ENCODE measurements around the gene RETREG1.

The RETREG1 gene

GRCh38 chr5:16590685-16591084, 26.1 kb downstream of the RETREG1 start:
- no peak for DNase-seq (ENCODE audit: low read depth)
- TF ChIP-seq CTCF (IDR thresholded peaks at IDR 0.05; ENCODE audit: low read depth, low read length, missing control alignments) = no peak
- in situ Hi-C loops (cut with HindIII; ENCODE audit: low sequenced_read_pairs) = no loop called here
- no peak overlapping the region for H3K4me3 ChIP-seq (ENCODE audit: low read depth, low read length)

- DNase-seq (ENCODE audit: low read depth) = no peak
- in situ Hi-C loops (cut with HindIII; ENCODE audit: low sequenced_read_pairs) = no loop called here
- TF ChIP-seq CTCF (IDR thresholded peaks at IDR 0.05; ENCODE audit: low read depth, low read length, missing control alignments) = no peak
- H3K4me3 ChIP-seq (ENCODE audit: low read depth, low read length) = no peak overlapping the region
These were observed 27.1 kb downstream of the RETREG1 start for GRCh38 chr5:16589658-16590057.

- H3K4me3 ChIP-seq (ENCODE audit: low read depth, low read length) = no peak overlapping the region
- in situ Hi-C loops (cut with HindIII; ENCODE audit: low sequenced_read_pairs) = no loop called here
- no peak for TF ChIP-seq CTCF (IDR thresholded peaks at IDR 0.05; ENCODE audit: low read depth, low read length, missing control alignments)
- no peak for DNase-seq (ENCODE audit: low read depth)
These were observed 28.2 kb downstream of the RETREG1 start for GRCh38 chr5:16588434-16589214.

- no peak for DNase-seq (ENCODE audit: low read depth)
- no peak overlapping the region for H3K4me3 ChIP-seq (ENCODE audit: low read depth, low read length)
- no peak for TF ChIP-seq CTCF (IDR thresholded peaks at IDR 0.05; ENCODE audit: low read depth, low read length, missing control alignments)
- in situ Hi-C loops (cut with HindIII; ENCODE audit: low sequenced_read_pairs) = no loop called here
These were observed 30.2 kb downstream of the RETREG1 start for GRCh38 chr5:16586556-16586955.

- no peak for DNase-seq (ENCODE audit: low read depth)
- TF ChIP-seq CTCF (IDR thresholded peaks at IDR 0.05; ENCODE audit: low read depth, low read length, missing control alignments) = peak; percentile 36
- no peak overlapping the region for H3K4me3 ChIP-seq (ENCODE audit: low read depth, low read length)
- in situ Hi-C loops (cut with HindIII; ENCODE audit: low sequenced_read_pairs) = no loop called here
These were observed 31.6 kb downstream of the RETREG1 start for GRCh38 chr5:16585041-16585667.

- in situ Hi-C loops (cut with HindIII; ENCODE audit: low sequenced_read_pairs) = no loop called here
- no peak for DNase-seq (ENCODE audit: low read depth)
- no peak for TF ChIP-seq CTCF (IDR thresholded peaks at IDR 0.05; ENCODE audit: low read depth, low read length, missing control alignments)
- H3K4me3 ChIP-seq (ENCODE audit: low read depth, low read length) = no peak overlapping the region
These were observed 34.7 kb downstream of the RETREG1 start for GRCh38 chr5:16582081-16582480.

All from astrocyte of the cerebellum (primary cell).